Measurements from ENCODE around the gene GAGE1. TPM values are rescaled to one million over a fixed set of nuclear protein-coding genes. Genes with fewer than 3 reads are reported as not detected.
"Not testable (repeated sequence)": the region's sequence is repeated elsewhere in the genome, so short reads cannot be mapped to it uniquely, and the experiment has no call there.

The GAGE1 gene, protein sequence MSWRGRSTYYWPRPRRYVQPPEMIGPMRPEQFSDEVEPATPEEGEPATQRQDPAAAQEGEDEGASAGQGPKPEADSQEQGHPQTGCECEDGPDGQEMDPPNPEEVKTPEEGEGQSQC
- total RNA-seq: not detected

DNA sequence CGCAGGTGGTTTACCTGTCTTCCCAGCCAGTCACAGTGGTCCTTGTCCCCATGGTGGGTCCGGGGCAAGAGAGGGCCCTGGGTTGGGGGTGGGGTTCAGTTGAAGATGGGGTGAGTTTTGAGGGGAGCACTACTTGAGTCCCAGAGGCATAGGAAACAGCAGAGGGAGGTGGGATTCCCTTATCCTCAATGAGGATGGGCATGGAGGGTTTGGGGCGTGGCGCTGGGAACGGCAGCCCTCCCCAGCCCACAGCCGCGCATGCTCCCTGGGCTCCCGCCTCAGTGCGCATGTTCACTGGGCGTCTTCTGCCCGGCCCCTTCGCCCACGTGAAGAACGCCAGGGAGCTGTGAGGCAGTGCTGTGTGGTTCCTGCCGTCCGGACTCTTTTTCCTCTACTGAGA is at the start of gene GAGE1:
GAGE1 (plus strand) TSS at position 301 of the 400 bp plus-strand sequence. CDS start 1,155 bp downstream, outside the sequence.
- H3K9me3 Mint-ChIP-seq (ENCODE audit: low read depth); H3K4me3 Mint-ChIP-seq; CTCF ChIA-PET; H3K27ac Mint-ChIP-seq; H3K36me3 Mint-ChIP-seq; H3K4me1 Mint-ChIP-seq; DNase-seq; ATAC-seq; H3K27me3 Mint-ChIP-seq: not testable (repeated sequence)

DNA sequence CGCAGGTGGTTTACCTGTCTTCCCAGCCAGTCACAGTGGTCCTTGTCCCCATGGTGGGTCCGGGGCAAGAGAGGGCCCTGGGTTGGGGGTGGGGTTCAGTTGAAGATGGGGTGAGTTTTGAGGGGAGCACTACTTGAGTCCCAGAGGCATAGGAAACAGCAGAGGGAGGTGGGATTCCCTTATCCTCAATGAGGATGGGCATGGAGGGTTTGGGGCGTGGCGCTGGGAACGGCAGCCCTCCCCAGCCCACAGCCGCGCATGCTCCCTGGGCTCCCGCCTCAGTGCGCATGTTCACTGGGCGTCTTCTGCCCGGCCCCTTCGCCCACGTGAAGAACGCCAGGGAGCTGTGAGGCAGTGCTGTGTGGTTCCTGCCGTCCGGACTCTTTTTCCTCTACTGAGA is 47.8 kb upstream of the GAGE1 start, which contains the start of gene GAGE12E:
GAGE12E (plus strand) TSS at position 301 of the 400 bp plus-strand sequence. CDS start 1,155 bp downstream, outside the sequence.
- H3K27me3 Mint-ChIP-seq; H3K27ac Mint-ChIP-seq; H3K36me3 Mint-ChIP-seq; H3K4me3 Mint-ChIP-seq; H3K9me3 Mint-ChIP-seq (ENCODE audit: low read depth); DNase-seq; ATAC-seq; H3K4me1 Mint-ChIP-seq; CTCF ChIA-PET: not testable (repeated sequence)

DNA sequence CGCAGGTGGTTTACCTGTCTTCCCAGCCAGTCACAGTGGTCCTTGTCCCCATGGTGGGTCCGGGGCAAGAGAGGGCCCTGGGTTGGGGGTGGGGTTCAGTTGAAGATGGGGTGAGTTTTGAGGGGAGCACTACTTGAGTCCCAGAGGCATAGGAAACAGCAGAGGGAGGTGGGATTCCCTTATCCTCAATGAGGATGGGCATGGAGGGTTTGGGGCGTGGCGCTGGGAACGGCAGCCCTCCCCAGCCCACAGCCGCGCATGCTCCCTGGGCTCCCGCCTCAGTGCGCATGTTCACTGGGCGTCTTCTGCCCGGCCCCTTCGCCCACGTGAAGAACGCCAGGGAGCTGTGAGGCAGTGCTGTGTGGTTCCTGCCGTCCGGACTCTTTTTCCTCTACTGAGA is 38.3 kb upstream of the GAGE1 start, which contains the start of gene GAGE12F:
GAGE12F (plus strand) TSS at position 301 of the 400 bp plus-strand sequence. CDS start 1,155 bp downstream, outside the sequence.
- H3K4me3 Mint-ChIP-seq; H3K27me3 Mint-ChIP-seq; H3K36me3 Mint-ChIP-seq; H3K27ac Mint-ChIP-seq; H3K4me1 Mint-ChIP-seq; H3K9me3 Mint-ChIP-seq (ENCODE audit: low read depth); DNase-seq; ATAC-seq; CTCF ChIA-PET: not testable (repeated sequence)

DNA sequence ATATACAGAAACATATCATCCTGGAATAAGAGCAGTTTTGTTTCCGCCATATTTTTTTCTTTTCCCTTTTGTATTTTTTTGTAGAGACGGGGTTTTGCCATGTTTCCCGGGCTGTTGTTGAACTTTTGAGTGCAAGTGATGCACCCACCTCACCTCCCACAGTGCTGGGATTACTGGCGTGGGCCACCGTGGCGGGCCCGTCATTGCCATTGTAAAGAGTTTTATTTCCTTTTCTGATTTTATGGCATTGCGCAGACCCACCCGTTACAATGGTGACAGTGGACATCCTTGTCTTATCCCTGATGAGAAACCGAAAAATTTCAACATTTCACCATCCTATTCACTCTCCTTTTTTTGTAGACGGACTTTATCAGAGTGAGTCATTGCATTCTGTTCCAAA is 30.1 kb upstream of the GAGE1 start:
- H3K9me3 Mint-ChIP-seq (ENCODE audit: low read depth); H3K36me3 Mint-ChIP-seq; H3K27ac Mint-ChIP-seq; ATAC-seq; CTCF ChIA-PET; H3K4me3 Mint-ChIP-seq; H3K27me3 Mint-ChIP-seq; H3K4me1 Mint-ChIP-seq: not testable (repeated sequence)
- peak; percentile 32 for DNase-seq

DNA sequence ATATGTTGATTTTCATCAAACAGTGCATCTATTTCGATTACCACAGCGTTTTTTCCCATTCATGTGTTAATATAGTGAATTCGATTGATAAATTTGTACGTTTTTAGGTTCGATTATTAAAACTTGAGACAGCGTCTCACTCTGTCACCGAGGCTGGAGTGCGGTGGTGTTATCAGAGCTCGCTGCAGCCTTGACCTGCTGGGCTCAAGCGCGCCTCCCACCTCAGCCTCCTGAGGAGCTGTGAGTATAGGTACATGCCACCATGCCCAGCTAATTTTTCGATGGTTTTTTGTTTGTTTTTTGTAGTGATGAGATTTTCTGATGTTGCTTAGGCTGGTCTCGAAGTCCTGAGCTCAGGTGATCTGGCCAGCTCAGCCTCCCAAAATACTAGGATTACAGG is 29.7 kb upstream of the GAGE1 start:
- H3K4me3 Mint-ChIP-seq; ATAC-seq; CTCF ChIA-PET; H3K4me1 Mint-ChIP-seq; H3K27ac Mint-ChIP-seq; H3K36me3 Mint-ChIP-seq; H3K9me3 Mint-ChIP-seq (ENCODE audit: low read depth); H3K27me3 Mint-ChIP-seq: not testable (repeated sequence)
- peak; percentile 11 for DNase-seq

DNA sequence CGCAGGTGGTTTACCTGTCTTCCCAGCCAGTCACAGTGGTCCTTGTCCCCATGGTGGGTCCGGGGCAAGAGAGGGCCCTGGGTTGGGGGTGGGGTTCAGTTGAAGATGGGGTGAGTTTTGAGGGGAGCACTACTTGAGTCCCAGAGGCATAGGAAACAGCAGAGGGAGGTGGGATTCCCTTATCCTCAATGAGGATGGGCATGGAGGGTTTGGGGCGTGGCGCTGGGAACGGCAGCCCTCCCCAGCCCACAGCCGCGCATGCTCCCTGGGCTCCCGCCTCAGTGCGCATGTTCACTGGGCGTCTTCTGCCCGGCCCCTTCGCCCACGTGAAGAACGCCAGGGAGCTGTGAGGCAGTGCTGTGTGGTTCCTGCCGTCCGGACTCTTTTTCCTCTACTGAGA is 28.7 kb upstream of the GAGE1 start, which contains the start of gene GAGE12G:
GAGE12G (plus strand) TSS at position 301 of the 400 bp plus-strand sequence. CDS start 1,155 bp downstream, outside the sequence.
- H3K27ac Mint-ChIP-seq; H3K36me3 Mint-ChIP-seq; DNase-seq; H3K9me3 Mint-ChIP-seq (ENCODE audit: low read depth); ATAC-seq; H3K27me3 Mint-ChIP-seq; H3K4me1 Mint-ChIP-seq; CTCF ChIA-PET; H3K4me3 Mint-ChIP-seq: not testable (repeated sequence)

DNA sequence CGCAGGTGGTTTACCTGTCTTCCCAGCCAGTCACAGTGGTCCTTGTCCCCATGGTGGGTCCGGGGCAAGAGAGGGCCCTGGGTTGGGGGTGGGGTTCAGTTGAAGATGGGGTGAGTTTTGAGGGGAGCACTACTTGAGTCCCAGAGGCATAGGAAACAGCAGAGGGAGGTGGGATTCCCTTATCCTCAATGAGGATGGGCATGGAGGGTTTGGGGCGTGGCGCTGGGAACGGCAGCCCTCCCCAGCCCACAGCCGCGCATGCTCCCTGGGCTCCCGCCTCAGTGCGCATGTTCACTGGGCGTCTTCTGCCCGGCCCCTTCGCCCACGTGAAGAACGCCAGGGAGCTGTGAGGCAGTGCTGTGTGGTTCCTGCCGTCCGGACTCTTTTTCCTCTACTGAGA is 19.2 kb upstream of the GAGE1 start, which contains the start of gene GAGE12H:
GAGE12H (plus strand) TSS at position 301 of the 400 bp plus-strand sequence. CDS start 1,155 bp downstream, outside the sequence.
- H3K27me3 Mint-ChIP-seq; ATAC-seq; CTCF ChIA-PET; H3K4me3 Mint-ChIP-seq; H3K4me1 Mint-ChIP-seq; DNase-seq; H3K9me3 Mint-ChIP-seq (ENCODE audit: low read depth); H3K27ac Mint-ChIP-seq; H3K36me3 Mint-ChIP-seq: not testable (repeated sequence)

DNA sequence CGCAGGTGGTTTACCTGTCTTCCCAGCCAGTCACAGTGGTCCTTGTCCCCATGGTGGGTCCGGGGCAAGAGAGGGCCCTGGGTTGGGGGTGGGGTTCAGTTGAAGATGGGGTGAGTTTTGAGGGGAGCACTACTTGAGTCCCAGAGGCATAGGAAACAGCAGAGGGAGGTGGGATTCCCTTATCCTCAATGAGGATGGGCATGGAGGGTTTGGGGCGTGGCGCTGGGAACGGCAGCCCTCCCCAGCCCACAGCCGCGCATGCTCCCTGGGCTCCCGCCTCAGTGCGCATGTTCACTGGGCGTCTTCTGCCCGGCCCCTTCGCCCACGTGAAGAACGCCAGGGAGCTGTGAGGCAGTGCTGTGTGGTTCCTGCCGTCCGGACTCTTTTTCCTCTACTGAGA is 9.6 kb upstream of the GAGE1 start, which contains the start of gene GAGE2A:
GAGE2A (plus strand) TSS at position 301 of the 400 bp plus-strand sequence. CDS start 1,155 bp downstream, outside the sequence.
- H3K9me3 Mint-ChIP-seq (ENCODE audit: low read depth); H3K4me3 Mint-ChIP-seq; H3K27ac Mint-ChIP-seq; H3K27me3 Mint-ChIP-seq; H3K36me3 Mint-ChIP-seq; H3K4me1 Mint-ChIP-seq; ATAC-seq; DNase-seq; CTCF ChIA-PET: not testable (repeated sequence)

DNA sequence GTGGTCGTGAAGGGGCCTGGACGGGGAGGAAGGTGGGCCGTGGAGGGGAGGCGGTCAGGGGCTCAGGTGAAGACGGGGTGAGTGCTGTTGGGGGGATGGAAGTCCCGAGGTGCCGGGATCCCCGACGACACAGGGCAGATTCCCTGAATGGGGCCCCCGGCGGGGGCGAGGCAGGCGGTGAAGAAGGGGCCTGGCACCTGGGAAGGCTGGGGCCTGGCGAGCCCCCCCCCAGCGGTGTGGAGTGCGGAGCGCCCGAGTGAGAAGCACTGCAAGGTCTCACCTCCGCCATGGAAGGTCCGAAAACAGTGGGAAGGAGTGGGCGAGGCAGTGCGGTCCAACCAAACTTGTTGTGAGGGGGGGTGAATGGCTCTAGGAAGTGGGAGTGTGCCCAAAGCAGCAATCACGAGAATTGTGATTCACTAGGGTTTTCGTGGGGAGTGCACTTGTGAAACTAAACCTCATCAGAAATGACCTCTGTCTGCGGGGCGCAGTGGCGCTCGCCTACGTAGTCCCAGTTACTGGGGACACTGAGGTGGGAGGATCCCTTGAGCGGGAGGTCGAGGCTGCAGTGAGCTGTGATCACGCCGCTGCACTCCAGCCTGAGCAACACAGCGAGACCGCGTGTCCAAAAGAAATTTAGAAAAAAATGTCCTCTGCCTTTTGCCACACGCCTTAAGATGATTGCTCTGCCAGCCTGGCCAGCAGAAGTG is 8.9 kb upstream of the GAGE1 start:
- H3K4me1 Mint-ChIP-seq; ATAC-seq; H3K27me3 Mint-ChIP-seq; H3K9me3 Mint-ChIP-seq (ENCODE audit: low read depth); H3K27ac Mint-ChIP-seq; H3K36me3 Mint-ChIP-seq; CTCF ChIA-PET; H3K4me3 Mint-ChIP-seq: not testable (repeated sequence)
- peak; percentile 40 for DNase-seq

DNA sequence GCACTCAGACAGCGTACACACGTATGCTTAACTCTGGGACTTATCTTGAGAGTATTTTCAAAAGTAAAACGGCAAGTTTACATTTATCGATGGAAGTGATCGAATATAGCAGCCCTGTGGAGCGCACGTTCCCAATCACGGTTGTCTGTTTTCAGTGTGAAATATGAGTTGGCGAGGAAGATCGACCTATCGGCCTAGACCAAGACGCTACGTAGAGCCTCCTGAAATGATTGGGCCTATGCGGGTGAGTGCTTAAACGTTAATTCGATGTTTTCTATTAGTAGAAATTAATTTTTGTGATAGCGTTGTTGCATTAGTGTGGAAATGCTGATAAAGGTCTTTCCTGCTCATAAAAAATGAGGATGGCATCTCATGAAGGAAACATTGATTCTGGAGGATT is 8.3 kb upstream of the GAGE1 start:
- H3K27me3 Mint-ChIP-seq; H3K4me1 Mint-ChIP-seq; H3K9me3 Mint-ChIP-seq (ENCODE audit: low read depth); H3K36me3 Mint-ChIP-seq; H3K27ac Mint-ChIP-seq; CTCF ChIA-PET; ATAC-seq; H3K4me3 Mint-ChIP-seq: not testable (repeated sequence)
- peak; percentile 35 for DNase-seq

DNA sequence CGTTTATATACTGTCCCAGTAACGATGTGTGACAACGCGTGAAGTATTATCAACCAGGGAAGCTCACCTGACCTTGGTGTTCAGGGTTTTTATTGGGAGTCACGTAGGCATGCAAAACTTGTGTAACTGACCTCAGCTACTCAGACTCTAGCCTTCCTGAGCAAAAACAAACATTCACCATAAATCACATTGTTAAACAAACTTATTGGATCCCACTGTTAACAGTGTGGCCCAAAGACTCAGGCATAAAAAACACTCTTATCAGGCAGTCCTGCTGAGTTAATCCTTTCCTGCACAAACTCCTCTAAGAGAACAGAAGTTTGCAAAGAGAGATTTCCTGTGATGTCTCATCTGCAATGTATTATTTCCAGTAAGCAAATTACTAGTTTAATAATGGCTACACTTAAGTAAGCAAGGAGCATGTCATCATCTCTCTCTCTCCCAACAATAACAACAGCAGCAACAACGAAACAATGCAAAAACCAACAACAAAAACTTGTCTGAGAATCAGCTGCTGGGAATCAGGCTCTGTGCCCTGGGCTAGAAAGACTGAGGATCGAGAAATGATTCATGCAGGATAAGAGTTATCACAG is 12.0 kb downstream of the GAGE1 start:
- Mint-ChIP-seq H3K4me1 (no peaks in the 10 kb centered on the region), H3K27ac (no peak overlapping the region), H3K36me3 (no peaks in the 10 kb centered on the region), H3K9me3 (ENCODE audit: low read depth) (no peaks in the 10 kb centered on the region), H3K4me3 (no peak overlapping the region), H3K27me3 (peaks cover 4% of the 10 kb centered on the region)
- no peak for DNase-seq
- CTCF ChIA-PET: no interaction called here
- ATAC-seq: no peak

DNA sequence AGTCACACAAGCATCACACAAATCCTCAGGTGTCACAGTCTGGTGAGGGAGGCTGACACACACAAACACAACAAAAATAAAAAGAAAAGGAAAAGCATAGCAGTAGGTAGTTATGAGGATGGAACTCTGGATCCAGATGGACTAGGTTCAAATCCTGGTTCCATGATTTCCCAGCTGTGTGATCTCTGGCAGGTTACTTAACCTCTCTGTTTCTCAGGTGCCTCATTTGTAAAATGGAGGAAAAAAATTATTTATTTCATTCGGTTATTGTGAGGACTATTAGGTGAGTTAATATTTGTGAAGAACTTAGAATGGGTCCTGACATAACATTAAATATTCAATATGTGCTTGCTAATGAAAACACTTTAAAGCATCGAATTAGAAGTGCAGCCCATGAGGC is 19.8 kb downstream of the GAGE1 start:
- no peaks in the 10 kb centered on the region for H3K9me3 Mint-ChIP-seq (ENCODE audit: low read depth)
- no peaks in the 10 kb centered on the region for H3K36me3 Mint-ChIP-seq
- ATAC-seq (no peak), DNase-seq (no peak)
- CTCF ChIA-PET: no interaction called here
- H3K27ac Mint-ChIP-seq: no peak overlapping the region
- no peak overlapping the region for H3K4me3 Mint-ChIP-seq
- H3K27me3 Mint-ChIP-seq: no peaks in the 10 kb centered on the region
- no peaks in the 10 kb centered on the region for H3K4me1 Mint-ChIP-seq

DNA sequence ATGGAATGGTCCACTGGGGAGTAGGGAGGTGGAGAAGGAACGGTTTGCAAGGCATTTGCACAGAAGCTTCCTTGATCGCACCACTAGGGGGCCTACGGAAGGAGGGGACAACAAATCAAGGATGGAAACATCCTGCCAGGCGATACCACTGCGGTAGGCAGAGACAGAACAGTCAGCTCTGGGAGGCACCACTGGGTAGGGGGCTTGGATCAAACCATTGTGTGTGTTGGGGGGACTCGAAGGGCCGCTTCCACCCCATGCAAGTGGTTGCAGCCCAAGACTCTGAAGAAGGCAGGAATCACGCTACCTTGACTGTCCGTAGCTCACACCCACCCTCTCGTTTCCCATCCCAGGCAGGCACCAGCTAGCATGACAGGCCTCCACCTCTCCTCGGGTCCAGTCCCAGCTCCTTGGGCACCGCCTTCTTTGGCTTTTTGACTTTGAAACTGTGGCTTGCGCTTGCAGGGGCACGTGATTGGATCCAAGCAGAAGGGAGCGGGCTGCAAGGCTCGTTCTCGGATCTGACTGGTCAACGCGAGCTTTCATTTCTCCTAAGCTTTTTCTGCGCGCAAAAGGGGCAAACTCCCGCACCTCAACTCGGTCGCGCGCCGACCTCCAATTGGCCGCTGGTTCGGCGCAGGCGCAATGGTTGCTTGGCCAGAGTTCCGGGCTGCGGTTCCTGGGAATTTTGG is 28.4 kb downstream of the GAGE1 start:
- peak; percentile 39 for ATAC-seq
- peak overlapping the region; percentile 63 for H3K4me3 Mint-ChIP-seq
- H3K27ac Mint-ChIP-seq: no peak overlapping the region
- peaks cover 2% of the 10 kb centered on the region for H3K9me3 Mint-ChIP-seq (ENCODE audit: low read depth)
- H3K27me3 Mint-ChIP-seq: no peaks in the 10 kb centered on the region
- H3K36me3 Mint-ChIP-seq: peaks cover 1% of the 10 kb centered on the region
- CTCF ChIA-PET: no interaction called here
- no peaks in the 10 kb centered on the region for H3K4me1 Mint-ChIP-seq
- DNase-seq: peak; percentile 51
